NCI-H146 treated with DMSO at 0.1 percent for 48 hours (cell line): ENCODE results near the gene CBFA2T3.

Source experiments
- DNase-seq: peaks from one replicate; lab custom pipeline; 2025; ENCODE audit not compliant: unreplicated experiment; lab: John Stamatoyannopoulos, UW

CBFA2T3 gene

DNA sequence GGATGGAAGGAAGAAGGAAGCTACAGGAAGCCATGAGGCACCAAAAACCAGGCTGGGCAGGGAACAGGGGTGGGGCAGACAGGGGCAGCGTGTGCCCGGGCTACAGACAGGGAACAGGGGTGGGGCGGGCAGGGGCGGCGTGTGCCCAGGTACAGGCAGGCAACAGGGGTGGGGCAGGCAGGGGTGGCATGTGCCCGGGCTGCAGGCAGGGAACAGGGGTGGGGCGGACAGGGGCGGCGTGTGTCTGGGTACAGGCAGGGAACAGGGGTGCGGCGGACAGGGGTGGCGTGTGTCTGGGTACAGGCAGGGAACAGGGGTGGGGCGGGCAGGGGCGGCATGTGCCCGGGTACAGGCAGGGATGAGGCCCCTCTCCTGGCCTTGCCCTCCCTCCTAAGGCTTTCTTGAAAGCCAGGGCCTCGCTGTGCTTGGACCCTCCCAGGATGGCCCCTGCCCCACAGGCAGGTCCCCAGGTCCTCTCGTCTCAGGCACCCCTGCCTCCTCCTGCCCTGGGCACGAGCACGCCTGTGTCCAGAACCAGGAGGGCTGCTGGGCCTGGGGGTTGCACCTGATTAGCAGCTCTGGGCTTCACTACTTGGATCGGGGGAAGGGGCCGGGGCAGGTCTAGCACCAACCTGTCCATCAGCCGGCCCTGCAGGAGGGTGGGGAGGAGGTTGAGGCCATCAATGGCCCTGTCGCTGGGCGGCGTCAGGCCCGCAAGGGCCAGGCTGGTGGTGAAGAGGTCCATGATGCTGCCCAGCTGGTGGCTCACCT, 150.8 kb downstream of the CBFA2T3 start:
- no peak for DNase-seq

GRCh38 chr16:88825146-88825545, 151.9 kb downstream of the CBFA2T3 start:
- no peak for DNase-seq
